HG03025 (cell line): Measurements from ENCODE around the gene CEP41.

Source experiments
- ATAC-seq: cut with Tn5 transposase; IDR thresholded peaks from one replicate; pipeline ENCODE4 v1.9.1; 2021; ENCODE audit warnings: mild to moderate bottlenecking, moderate library complexity; ENCODE audit not compliant: unreplicated experiment, low FRiP score

CEP41 gene

DNA sequence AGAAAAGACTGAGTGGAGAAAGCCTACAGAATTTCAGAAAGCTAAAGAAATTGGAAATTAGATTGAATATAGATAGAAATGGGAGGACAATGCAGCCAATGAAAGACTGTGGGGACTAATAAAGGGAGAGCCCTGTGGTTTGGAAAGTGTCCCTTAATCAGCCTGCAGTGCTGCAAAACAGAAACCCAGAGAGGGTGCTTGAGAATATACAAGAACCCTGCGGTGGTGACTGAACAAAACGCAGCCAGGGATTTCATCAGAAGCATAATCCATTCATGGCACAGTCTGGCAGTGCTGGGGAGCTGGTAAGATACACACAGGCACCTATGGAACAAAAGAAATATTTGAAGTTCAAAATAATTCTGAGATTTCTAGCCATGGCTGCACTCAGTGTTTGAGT, 19.1 kb downstream of the CEP41 start:
- ATAC-seq, result no peak

DNA sequence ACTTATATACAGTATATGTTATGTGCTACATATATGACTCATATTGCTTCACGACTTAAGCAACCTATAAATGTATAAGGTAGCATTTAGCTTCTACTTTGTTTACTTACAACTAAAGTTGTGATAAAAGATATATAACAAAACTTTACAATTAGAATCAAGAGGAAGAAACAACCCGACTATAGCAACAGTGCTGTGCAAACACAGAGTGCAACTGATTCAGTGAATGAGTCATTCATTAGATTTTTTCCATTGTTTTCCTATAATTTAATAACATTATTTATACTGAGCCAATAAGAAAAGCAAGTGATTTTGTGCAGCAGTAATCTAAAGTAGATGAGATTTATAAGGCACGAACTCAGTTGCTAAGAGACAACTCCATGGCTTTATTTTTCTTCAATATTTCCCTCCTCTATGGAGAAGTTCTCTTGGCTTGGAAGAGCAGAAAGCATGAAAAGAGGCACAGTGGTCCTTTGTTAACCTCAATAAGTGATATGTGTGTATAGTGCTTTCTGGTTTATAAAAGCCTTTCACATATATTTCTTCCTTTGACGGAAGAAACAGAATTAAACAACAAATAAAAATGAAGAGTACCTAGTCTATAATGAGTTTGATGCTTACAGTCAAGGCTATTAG, 19.8 kb downstream of the CEP41 start:
- no peak for ATAC-seq

DNA sequence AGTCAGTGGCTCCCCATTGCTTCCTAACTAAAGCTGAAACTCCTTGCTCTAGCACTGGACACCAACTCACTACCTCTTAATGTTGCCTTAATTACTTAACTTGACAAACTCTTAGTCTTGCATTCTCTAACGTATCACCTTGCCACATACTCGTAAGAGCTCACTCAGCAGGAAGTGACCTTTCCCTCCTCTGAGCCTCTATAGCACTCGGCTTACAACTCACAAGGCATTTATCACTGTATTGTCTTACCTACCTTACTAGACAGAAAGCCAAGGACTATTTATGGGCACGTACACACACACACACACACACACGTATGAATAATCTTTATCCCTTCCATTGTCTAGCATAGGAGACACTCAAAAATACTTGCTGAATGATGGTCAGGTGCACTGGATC, 21.2 kb downstream of the CEP41 start:
- ATAC-seq, result no peak

DNA sequence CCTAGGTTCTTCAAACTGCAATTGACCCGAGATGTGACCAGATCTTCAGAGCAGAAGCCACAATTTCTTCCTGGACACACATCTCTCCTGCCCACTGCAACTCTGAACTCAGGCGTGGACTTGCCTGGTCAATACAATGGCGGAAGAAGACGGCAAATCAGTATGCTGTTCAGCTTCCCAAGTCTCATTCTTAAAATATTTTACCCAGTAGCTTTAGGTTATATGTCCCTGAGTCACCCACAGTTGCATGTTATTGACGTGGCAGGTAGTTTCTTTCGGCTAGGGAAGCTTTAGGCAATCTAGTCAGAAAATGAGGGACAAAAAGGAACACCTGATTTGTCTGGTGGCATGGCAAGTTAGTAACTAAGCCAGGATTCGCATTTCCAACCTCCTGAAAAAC, 22.5 kb downstream of the CEP41 start:
- no peak for ATAC-seq

DNA sequence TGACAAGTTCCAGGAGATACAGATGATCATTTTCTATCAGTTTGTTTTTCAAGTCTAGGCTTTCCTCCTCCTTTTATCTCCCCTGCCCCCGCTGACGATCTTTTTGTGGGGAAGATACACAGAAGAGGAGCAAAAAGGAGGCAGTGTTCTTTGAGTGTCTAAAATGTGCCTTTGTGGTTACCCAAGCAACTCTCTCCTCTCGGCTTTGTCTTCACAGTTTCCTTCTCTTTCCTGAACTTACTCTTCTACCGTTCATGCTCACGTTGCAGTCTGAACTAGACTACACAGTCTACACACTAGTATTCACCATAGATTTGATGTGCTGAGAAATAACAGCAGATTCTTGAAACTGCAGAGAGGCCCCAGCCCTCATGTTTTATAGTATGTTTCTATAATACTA, 23.6 kb downstream of the CEP41 start:
- ATAC-seq, result no peak

DNA sequence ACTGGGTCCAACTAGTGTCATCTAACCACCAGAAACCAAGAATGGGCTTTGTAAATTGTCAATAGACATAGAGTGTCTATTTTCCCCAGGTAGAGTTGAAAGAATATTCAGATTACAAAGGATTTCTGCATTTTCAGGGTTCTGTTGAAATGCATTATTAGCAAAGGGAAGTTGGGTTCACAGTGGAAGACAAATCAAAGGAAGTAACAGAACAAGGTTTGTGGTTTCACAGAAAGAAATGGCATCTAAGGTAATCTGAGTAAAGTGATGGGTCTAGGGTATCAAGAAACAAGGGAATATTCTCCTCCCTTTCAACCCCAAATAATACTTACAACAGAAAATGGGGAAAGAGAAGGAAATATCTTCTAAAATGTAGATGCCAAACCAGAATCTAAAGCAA, 25.8 kb downstream of the CEP41 start:
- ATAC-seq, result no peak

- no peak for ATAC-seq
Measured at GRCh38 chr7:130413201-130413600, 27.6 kb downstream of the CEP41 start.

DNA sequence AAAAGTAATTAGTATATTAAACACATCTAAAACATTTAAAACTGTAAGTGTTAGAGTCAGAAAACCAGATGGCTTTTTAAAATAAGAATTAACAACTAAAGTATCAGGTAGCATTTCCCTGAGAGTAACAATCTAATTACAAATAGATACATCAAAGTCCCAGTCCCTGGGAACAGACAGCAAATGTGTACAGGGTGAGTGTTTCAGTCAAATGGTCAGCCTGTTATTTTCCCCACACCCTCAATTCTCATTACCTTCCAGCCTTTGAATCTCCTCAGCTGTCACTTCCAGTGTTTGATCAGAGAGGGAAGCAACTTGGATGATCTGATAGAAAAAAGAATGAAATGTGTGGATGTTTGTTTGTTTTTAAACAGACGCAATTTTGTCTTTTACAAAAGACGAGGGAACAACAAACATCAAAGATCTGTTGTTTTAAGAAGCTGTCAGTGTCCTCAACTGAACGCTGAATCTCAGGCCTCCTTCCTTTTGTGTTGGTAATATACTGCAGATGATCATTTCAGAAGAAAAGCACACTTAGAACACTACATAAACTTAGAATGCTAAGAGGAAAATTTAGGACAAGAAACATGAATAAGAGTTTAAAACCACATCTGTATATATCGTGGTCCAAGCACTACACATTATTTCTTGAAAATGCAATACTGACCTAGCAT, 29.8 kb downstream of the CEP41 start:
- ATAC-seq, result no peak

- no peak for ATAC-seq
Measured at GRCh38 chr7:130409712-130410072, 31.1 kb downstream of the CEP41 start.

- no peak for ATAC-seq
Measured at GRCh38 chr7:130409067-130409711, 31.6 kb downstream of the CEP41 start.

DNA sequence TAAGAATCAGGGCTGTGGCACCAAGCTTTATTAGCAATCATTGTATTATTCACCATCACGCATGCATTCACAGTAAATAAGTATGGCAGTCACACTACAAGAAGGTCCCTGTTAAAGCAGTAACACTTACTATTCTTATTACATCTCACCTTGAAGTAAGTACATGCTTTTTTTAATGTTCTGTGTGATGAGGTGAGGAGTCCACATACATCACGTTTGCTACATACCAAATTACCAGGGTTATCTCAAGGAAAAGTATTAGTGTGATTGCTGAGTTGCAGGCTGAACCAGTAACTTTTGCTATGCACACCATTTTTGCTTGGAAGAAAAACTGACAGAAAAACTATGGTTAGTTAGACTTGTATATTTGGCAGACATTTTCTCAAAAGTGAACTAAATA, 35.8 kb downstream of the CEP41 start:
- no peak for ATAC-seq

DNA sequence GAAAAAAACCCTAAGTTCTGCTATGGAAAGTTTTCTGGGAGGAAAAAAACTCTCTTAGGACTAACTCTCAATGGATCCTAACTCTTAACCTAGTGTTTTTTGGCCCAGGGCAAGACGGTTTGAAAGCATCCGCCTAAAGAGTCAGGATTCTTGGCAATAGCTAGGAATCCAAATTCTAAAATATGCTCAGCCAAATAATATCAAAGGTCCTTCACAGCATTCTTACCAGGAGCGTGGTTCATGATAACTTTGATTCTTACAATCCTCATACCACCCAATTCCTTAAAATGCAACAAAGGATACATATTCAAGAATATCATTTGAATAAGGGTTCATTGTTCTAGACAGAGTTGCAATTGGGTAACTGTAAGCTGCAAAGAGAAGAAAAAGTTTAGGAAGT, 39.2 kb downstream of the CEP41 start:
- no peak for ATAC-seq

DNA sequence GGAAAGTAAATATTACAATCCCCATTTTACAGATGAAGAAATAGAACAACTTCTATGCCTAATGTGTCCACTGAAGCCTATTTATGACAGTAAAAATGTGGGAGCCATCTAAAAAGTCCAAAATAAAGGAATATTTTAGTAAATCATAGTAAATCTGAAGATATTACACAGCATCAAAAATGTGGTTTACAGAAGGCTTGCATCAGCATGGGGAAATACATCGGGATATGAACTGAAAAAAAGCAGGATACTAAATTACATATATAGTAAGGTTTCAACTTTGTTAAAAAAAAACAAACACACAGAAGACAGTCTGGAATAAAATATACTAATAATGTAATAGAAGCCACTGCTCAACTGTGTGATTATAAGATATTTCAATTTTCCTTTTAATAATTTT, 39.7 kb downstream of the CEP41 start:
- ATAC-seq, result no peak

- no peak for ATAC-seq
Measured at GRCh38 chr7:130400120-130400572, 40.7 kb downstream of the CEP41 start.

- ATAC-seq, result no peak
Measured at GRCh38 chr7:130398526-130399090, 42.2 kb downstream of the CEP41 start.

DNA sequence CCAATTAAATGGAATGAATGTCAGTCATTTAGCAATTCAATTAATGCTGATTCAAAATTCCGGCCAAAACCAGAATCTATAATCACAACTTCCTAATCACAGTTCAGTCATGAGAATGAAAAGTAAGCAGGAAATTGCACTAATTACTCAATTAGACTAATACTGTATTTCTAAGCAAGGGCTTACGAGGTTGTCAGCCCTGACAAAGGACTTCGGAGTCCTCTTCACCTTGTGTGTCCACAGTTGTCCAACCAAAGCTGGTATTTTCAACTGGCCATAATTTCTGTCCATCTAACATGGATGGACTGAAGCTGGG, 43.1 kb downstream of the CEP41 start:
- ATAC-seq, result no peak

DNA sequence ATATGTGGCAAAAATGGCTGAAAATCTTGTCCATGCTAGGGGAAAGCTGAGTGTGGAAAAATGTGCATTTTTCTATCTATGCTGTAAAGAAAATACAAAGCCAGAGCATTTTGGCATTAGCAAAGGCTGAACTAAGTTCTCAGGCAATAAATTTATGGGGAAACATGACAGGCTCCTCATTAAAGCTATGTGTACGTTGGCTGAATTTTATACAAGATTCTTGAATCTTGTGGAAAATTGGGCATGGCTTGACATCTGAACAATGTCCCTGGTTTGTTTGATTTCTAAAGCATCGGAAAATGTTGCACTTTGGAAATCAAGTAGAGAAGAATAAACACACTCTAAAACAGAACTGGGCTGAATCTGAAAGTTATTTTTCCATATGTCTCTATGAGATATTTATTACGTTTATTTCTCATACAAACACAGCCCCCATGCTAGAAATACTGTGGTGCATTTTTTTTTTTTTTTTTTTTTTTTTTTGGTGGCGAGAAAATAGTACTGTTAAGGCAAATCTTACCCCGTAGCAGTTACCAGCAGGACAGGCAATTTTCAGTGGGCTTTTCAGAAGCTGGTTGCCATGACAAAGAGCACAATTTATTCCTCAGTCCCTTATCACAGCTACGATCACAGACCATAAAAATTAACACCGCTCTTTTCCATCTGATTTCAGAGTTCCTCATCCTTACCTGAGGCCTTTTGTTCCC, 43.6 kb downstream of the CEP41 start:
- ATAC-seq, result no peak

DNA sequence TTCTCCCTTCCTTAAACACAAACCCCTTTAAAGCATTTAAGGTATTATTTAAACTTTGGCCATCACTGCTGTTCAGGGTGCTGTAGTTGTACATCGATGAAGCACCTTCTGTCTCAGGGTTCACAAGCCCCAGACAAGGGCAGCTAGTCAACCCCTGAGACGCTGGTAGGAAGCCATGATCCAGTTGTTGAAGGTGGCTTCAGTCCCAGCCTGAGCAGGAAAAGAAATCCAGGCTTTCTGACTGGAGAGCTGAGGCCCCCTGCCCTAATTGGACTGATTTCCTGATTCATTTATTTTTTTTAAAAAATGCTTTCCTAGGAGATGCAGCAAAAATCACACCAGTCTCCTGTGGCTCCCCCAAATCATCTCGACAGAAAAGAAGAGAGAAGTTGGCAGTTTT, 44.7 kb downstream of the CEP41 start:
- no peak for ATAC-seq

GRCh38 chr7:130395421-130395820, 45.4 kb downstream of the CEP41 start:
- no peak for ATAC-seq

GRCh38 chr7:130394421-130395195, 46.2 kb downstream of the CEP41 start:
- ATAC-seq, result no peak
